Measurements from ENCODE around the gene TMTC4. TPM values are rescaled to one million over a fixed set of nuclear protein-coding genes. Genes with fewer than 3 reads are reported as not detected.
A peak's percentile ranks its signal among the peaks of the same experiment; 100 is the strongest.

TMTC4 gene
- total RNA-seq, 1 experiment from 2014 or later, result 14.6 TPM

DNA sequence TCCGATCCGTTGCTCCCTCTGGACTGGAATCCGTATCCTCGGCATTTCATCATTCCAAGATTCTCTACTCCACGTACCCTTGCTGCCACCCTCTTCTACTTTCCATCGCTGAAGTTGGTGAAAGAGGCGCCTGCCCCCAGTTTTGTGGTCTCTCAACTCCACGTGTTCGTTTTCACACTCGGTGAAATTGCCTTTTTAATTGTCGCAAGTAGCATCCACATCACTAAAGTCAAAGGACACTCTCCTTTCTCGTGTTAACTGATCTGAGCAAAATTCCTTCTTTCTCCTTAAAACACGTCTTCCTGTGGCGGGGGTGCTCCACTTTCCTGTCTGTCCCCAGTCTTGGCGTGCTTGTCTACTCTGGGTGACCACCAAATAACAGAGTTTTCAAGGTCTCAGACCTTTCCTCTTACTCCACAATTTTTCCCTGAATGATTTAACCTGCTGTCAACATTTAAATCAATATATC, 1.1 kb upstream of the TMTC4 start:
- ChIA-PET CTCF (no interaction called here), POLR2A (no interaction called here)
- intact Hi-C loops (cut with micrococcal nuclease; ENCODE audit: unreplicated experiment) (no loop called here), in situ Hi-C loops (cut with HindIII; ENCODE audit: low pct_unique_long_range_greater_than_20kb, low sequenced_read_pairs) (no loop called here)
- Histone ChIP-seq H3K27ac (ENCODE audit: low read length) (no peak overlapping the region), H3K9me3 (ENCODE audit: control insufficient read depth, insufficient read depth, low read depth, low read length) (no peaks in the 10 kb centered on the region), H3K4me3 (ENCODE audit: low read depth in 2 of 2, low read length in 2 of 2) (peak overlapping the region; percentile 52 to 64), H3K36me3 (ENCODE audit: control insufficient read depth, insufficient read depth, low read length) (no peaks in the 10 kb centered on the region), H3K27me3 (ENCODE audit: control insufficient read depth, insufficient read depth, low read length) (peaks cover 2% of the 10 kb centered on the region; the same call in 1 of the 2 replicates), H3K4me1 (ENCODE audit: control insufficient read depth, insufficient read depth, low read length) (peaks cover 6% of the 10 kb centered on the region; the same call in 1 of the 2 replicates)
- TF ChIP-seq TCF7L2 (IDR thresholded peaks at IDR 0.05; ENCODE audit: low read depth, low read length) (no peak), POLR2AphosphoS5 (IDR thresholded peaks at IDR 0.05; ENCODE audit: low read depth, low read length) (no peak), SIN3A (IDR thresholded peaks at IDR 0.05; ENCODE audit: borderline replicate concordance, insufficient read depth, low read depth, low read length) (no peak)
- TF ChIP-seq, protein P1, sequence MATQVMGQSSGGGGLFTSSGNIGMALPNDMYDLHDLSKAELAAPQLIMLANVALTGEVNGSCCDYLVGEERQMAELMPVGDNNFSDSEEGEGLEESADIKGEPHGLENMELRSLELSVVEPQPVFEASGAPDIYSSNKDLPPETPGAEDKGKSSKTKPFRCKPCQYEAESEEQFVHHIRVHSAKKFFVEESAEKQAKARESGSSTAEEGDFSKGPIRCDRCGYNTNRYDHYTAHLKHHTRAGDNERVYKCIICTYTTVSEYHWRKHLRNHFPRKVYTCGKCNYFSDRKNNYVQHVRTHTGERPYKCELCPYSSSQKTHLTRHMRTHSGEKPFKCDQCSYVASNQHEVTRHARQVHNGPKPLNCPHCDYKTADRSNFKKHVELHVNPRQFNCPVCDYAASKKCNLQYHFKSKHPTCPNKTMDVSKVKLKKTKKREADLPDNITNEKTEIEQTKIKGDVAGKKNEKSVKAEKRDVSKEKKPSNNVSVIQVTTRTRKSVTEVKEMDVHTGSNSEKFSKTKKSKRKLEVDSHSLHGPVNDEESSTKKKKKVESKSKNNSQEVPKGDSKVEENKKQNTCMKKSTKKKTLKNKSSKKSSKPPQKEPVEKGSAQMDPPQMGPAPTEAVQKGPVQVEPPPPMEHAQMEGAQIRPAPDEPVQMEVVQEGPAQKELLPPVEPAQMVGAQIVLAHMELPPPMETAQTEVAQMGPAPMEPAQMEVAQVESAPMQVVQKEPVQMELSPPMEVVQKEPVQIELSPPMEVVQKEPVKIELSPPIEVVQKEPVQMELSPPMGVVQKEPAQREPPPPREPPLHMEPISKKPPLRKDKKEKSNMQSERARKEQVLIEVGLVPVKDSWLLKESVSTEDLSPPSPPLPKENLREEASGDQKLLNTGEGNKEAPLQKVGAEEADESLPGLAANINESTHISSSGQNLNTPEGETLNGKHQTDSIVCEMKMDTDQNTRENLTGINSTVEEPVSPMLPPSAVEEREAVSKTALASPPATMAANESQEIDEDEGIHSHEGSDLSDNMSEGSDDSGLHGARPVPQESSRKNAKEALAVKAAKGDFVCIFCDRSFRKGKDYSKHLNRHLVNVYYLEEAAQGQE (IDR thresholded peaks at IDR 0.05; ENCODE audit: insufficient read depth in 1 of 2, low read depth in 2 of 2, low read length in 1 of 2), result no peak
- TF ChIP-seq, protein P2, sequence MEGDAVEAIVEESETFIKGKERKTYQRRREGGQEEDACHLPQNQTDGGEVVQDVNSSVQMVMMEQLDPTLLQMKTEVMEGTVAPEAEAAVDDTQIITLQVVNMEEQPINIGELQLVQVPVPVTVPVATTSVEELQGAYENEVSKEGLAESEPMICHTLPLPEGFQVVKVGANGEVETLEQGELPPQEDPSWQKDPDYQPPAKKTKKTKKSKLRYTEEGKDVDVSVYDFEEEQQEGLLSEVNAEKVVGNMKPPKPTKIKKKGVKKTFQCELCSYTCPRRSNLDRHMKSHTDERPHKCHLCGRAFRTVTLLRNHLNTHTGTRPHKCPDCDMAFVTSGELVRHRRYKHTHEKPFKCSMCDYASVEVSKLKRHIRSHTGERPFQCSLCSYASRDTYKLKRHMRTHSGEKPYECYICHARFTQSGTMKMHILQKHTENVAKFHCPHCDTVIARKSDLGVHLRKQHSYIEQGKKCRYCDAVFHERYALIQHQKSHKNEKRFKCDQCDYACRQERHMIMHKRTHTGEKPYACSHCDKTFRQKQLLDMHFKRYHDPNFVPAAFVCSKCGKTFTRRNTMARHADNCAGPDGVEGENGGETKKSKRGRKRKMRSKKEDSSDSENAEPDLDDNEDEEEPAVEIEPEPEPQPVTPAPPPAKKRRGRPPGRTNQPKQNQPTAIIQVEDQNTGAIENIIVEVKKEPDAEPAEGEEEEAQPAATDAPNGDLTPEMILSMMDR (IDR thresholded peaks at IDR 0.05), result no peak
- ATAC-seq, result no peak
- BruUV-seq (replicated peaks), result no TSS peak
- no peak for DNase-seq (ENCODE audit: low read depth, low spot score)

DNA sequence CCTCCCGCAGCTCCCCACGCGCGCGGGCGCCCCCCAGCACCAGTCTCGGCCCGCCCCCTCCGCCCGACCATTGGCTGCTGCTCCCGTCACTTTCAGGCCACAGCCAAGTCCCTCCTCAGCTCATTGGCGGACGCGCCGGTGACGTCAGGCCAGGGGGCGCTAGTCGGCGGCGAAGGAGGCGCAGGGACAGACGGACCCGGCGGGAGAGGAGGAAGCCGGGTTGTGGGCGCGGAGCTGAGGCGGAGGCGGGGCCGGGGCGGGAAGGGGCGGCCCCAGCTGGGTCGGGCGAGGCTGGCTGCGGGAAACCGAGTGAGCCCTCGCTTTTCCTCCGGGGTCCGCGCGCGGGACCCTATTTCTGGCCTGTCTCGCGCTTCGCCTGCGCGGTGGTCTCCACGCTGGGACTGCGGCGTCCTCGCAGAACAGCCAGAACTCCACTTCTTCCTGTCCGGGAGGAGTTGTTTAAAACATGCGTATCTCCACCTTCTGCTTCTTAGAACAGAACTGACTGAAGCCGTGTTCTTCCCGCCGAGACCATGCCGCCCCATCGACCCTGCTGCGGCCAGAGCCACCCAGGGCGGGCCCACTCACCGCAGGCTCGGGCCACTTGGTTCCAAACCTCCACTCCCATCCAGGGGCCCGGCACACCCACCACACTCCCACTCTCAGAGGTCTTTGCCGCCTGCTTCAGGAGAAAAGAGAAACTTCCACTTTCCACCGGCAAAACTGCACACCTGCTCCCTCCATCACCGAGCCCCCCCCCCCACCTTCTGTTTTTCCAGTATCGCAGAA, 471 bp upstream of the TMTC4 start:
- ChIA-PET CTCF (no interaction called here), POLR2A (interaction anchor here (0.7 kb wide), 1 partner anchor 948 kb away, joined by 8 read pairs; no protein-coding TSS in a partner anchor)
- H3K27me3 ChIP-seq (ENCODE audit: control insufficient read depth, insufficient read depth, low read length), result peaks cover 2% of the 10 kb centered on the region; the same call in 1 of the 2 replicates
- in situ Hi-C loops (cut with HindIII; ENCODE audit: low pct_unique_long_range_greater_than_20kb, low sequenced_read_pairs) (no loop called here), intact Hi-C loops (cut with micrococcal nuclease; ENCODE audit: unreplicated experiment) (no loop called here)
- peak overlapping the region; percentile 52 to 64 for H3K4me3 ChIP-seq (ENCODE audit: low read depth in 2 of 2, low read length in 2 of 2)
- H3K27ac ChIP-seq (ENCODE audit: low read length), result peak overlapping the region; percentile 44; the same call in 1 of the 2 replicates
- no peaks in the 10 kb centered on the region for H3K36me3 ChIP-seq (ENCODE audit: control insufficient read depth, insufficient read depth, low read length)
- ATAC-seq (peak; percentile 98), DNase-seq (ENCODE audit: low read depth, low spot score) (peak; percentile 55)
- TF ChIP-seq, protein P2 (IDR thresholded peaks at IDR 0.05), result peak; percentile 36; the same call in 1 of the 2 replicates
- TF ChIP-seq TCF7L2 (IDR thresholded peaks at IDR 0.05; ENCODE audit: low read depth, low read length), result no peak
- H3K4me1 ChIP-seq (ENCODE audit: control insufficient read depth, insufficient read depth, low read length), result peaks cover 6% of the 10 kb centered on the region; the same call in 1 of the 2 replicates
- no TSS peak for BruUV-seq (replicated peaks)
- H3K9me3 ChIP-seq (ENCODE audit: control insufficient read depth, insufficient read depth, low read depth, low read length), result no peaks in the 10 kb centered on the region
